Skeletal muscle tissue (tissue), 4 donors: ENCODE measurements around the gene MLF1. TPM values are rescaled to one million over a fixed set of nuclear protein-coding genes. Genes with fewer than 3 reads are reported as not detected.

Experiments used
- H3K27ac ChIP-seq: one replicate; pipeline ENCODE4 v1.7.0; 2013; ENCODE audit warnings: mild to moderate bottlenecking, low read depth, low read length, inconsistent platforms
- H3K27me3 ChIP-seq, 3 donors: one replicate each; pipeline ENCODE4 v1.7.0; 2013; ENCODE audit warnings: low read length in 3 of 3; ENCODE audit not compliant: control insufficient read depth in 3 of 3, insufficient read depth in 3 of 3
- H3K36me3 ChIP-seq, 3 donors: one replicate each; pipeline ENCODE4 v1.7.0; 2013; ENCODE audit warnings: low read length in 3 of 3; ENCODE audit not compliant: control insufficient read depth in 3 of 3, insufficient read depth in 3 of 3
- H3K4me1 ChIP-seq, 3 donors: one replicate each; pipeline ENCODE4 v1.7.0; 2013; ENCODE audit warnings: low read length in 3 of 3, mild to moderate bottlenecking in 3 of 3; ENCODE audit not compliant: control insufficient read depth in 3 of 3, insufficient read depth in 3 of 3
- H3K4me3 ChIP-seq, 3 donors: one replicate each; pipeline ENCODE4 v1.7.0; 2013; ENCODE audit warnings: low read length in 3 of 3
- H3K9ac ChIP-seq, 3 donors: one replicate each; pipeline ENCODE4 v1.7.0; 2013; ENCODE audit warnings: low read length in 3 of 3, mild to moderate bottlenecking in 3 of 3, moderate library complexity in 2 of 3, low read depth in 1 of 3
- H3K9me3 ChIP-seq, 3 donors: one replicate each; pipeline ENCODE4 v1.7.0; 2013; ENCODE audit warnings: low read length in 3 of 3; ENCODE audit not compliant: control insufficient read depth in 3 of 3
- total RNA-seq: library from RNA; depleted of rRNA; stranded (reverse); fragments of >200 nt; gene quantifications from one replicate; pipeline ENCODE4 v1.2.3, GENCODE V29; 2014
- donor health status: Osteomylitis.

MLF1 gene
- total RNA-seq, 1 donor from 2014 or later = 57.9 TPM

DNA sequence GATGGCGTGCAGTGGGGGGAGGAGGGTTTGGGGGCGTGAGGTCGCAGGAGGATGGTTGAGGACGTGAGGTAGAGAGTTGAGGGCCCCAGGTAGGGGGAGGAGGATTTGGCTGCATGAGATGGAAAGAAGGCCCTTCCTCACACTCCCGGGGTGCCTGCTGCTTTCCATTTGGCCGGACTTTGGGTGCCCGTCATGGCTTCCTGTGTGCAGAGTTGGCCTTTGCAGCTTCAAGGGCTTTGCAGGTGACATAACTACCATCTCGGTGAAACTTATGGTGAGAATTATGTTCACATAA is 1.7 kb downstream of the MLF1 start:
- peak overlapping the region in 1 of 3 donors; percentile 51 for H3K9ac ChIP-seq
- H3K9me3 ChIP-seq = no peaks in the 10 kb centered on the region
- H3K4me3 ChIP-seq = peak overlapping the region; percentile 14 to 45 (median 44)
- no peaks in the 10 kb centered on the region for H3K36me3 ChIP-seq
- no peaks in the 10 kb centered on the region for H3K27me3 ChIP-seq
- peak overlapping the region; percentile 16 for H3K27ac ChIP-seq
- H3K4me1 ChIP-seq = peaks cover 7 to 13% (median 12%) of the 10 kb centered on the region in 3 donors

GRCh38 chr3:158573714-158574113 is 2.7 kb downstream of the MLF1 start:
- H3K36me3 ChIP-seq = no peaks in the 10 kb centered on the region
- H3K27me3 ChIP-seq = no peaks in the 10 kb centered on the region
- peaks cover 3 to 12% (median 11%) of the 10 kb centered on the region in 3 donors for H3K4me1 ChIP-seq
- H3K9me3 ChIP-seq = no peaks in the 10 kb centered on the region
- no peak overlapping the region for H3K27ac ChIP-seq
- no peak overlapping the region for H3K4me3 ChIP-seq
- H3K9ac ChIP-seq = no peak overlapping the region

DNA sequence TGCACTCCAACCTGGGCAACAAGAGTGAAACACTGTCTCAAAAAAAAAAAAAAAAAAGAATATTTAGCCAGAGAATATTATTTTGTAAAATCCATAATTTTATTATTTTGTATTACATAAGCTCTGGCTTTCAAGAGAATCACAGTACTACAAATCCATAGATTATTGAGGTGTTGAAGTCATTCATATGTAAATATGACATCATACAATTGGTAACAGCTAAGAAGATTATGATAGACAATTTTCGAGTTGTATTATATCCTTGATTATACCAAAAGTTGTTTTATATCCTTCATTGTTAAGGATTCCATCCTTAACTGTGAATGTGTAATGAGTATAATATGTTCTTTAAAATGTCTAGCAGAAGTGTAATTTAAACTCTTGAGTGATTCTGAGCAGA is 3.7 kb downstream of the MLF1 start:
- peaks cover 3 to 11% (median 10%) of the 10 kb centered on the region in 3 donors for H3K4me1 ChIP-seq
- no peak overlapping the region for H3K27ac ChIP-seq
- no peak overlapping the region for H3K9ac ChIP-seq
- no peaks in the 10 kb centered on the region for H3K9me3 ChIP-seq
- H3K4me3 ChIP-seq = no peak overlapping the region
- H3K36me3 ChIP-seq = no peaks in the 10 kb centered on the region
- no peaks in the 10 kb centered on the region for H3K27me3 ChIP-seq

DNA sequence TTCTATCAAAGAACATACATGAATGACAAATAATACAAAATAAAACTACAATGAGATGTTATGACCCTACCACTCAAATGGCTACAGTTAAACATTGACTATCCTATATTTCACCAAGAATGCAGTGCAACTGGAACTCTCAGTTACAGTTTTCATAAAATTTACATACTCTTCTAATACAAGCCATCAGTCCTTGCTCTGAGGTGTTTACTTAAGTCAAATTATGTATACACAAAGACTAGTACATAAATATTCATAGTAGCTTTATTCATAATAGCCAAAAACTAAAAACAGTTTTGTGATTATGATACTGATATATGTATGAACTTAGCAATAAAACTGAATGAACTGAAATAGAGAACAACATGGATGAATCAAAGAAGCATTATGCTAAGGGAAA is 19.2 kb downstream of the MLF1 start:
- H3K4me1 ChIP-seq = no peaks in the 10 kb centered on the region
- H3K4me3 ChIP-seq = no peak overlapping the region
- H3K36me3 ChIP-seq = peaks cover 0 to 3% (median 0%) of the 10 kb centered on the region in 3 donors
- no peaks in the 10 kb centered on the region for H3K27me3 ChIP-seq
- no peaks in the 10 kb centered on the region for H3K9me3 ChIP-seq
- no peak overlapping the region for H3K9ac ChIP-seq
- H3K27ac ChIP-seq = no peak overlapping the region

DNA sequence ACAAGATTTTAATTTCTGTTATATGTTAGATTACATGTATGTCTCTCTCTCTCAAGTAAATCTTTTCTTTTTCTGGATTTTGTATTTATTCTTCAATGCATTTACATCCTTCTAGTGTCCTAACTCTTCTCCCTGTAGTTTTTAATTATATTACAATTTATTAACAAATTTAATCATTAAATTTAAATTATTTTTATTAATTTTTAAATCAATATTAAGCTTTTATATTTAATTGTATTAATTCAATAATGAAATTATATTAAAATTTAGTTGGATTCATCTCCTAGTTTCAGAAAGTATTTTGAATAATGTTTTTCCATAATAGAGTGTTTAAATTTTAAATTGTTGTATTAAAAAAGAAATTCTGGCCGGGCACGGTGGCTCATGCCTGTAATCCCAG is 29.8 kb downstream of the MLF1 start:
- H3K36me3 ChIP-seq = peaks cover 3 to 8% (median 3%) of the 10 kb centered on the region in 3 donors

DNA sequence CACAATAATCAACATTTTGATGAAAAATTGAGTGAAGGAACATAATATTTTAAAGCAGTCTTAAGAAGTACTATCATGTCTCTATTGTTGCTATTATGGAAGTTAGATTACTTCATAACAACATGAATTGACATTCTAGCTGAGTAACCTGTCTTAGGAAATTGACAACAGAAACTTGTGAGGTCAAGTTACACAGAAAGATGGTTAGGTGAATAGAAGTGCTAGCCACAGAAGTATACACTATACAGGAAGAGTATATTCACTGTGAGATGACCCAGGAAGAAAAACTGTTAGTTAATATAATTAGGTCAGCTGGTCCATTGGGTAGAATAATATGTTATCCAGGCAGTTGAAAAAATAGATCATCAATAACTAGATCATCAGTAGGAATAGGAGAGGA is 31.2 kb downstream of the MLF1 start:
- H3K4me3 ChIP-seq = no peak overlapping the region
- H3K9me3 ChIP-seq = no peaks in the 10 kb centered on the region
- H3K9ac ChIP-seq = no peak overlapping the region
- no peak overlapping the region for H3K27ac ChIP-seq
- no peaks in the 10 kb centered on the region for H3K27me3 ChIP-seq
- H3K36me3 ChIP-seq = peaks cover 3 to 8% (median 3%) of the 10 kb centered on the region in 3 donors
- no peaks in the 10 kb centered on the region for H3K4me1 ChIP-seq

More for the DNA sequence above, 29.8 kb downstream of the MLF1 start:
- H3K27me3 ChIP-seq = no peaks in the 10 kb centered on the region
- no peak overlapping the region for H3K9ac ChIP-seq
- no peaks in the 10 kb centered on the region for H3K4me1 ChIP-seq
- H3K4me3 ChIP-seq = no peak overlapping the region
- H3K9me3 ChIP-seq = no peaks in the 10 kb centered on the region
- H3K27ac ChIP-seq = no peak overlapping the region

GRCh38 chr3:158617982-158618875 is 47.2 kb downstream of the MLF1 start:
- H3K27ac ChIP-seq = no peak overlapping the region
- no peaks in the 10 kb centered on the region for H3K9me3 ChIP-seq
- no peaks in the 10 kb centered on the region for H3K27me3 ChIP-seq
- no peak overlapping the region for H3K4me3 ChIP-seq
- no peaks in the 10 kb centered on the region for H3K36me3 ChIP-seq
- H3K9ac ChIP-seq = no peak overlapping the region
- H3K4me1 ChIP-seq = no peaks in the 10 kb centered on the region

DNA sequence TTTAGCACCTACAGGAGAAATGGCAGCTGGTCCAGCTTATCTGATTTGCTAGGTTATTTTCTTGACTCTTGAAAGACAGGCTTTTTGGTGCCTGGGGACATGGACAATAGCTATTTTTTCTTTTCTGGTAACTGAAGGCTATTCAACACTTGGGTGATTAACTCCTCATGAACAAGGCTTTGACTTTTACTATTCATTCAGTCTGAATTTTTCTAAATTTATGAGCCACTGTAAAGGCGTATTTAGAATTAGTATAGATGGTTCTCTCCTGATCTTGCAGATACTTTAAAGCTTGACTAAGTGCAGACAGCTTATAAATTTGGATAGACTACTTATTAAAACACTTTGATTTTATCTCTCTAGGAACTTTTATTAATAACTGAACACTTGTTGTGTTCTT is 54.9 kb downstream of the MLF1 start:
- no peak overlapping the region for H3K27ac ChIP-seq
- H3K4me3 ChIP-seq = no peak overlapping the region
- H3K9ac ChIP-seq = no peak overlapping the region
- no peaks in the 10 kb centered on the region for H3K36me3 ChIP-seq
- H3K4me1 ChIP-seq = no peaks in the 10 kb centered on the region
- no peaks in the 10 kb centered on the region for H3K9me3 ChIP-seq
- no peaks in the 10 kb centered on the region for H3K27me3 ChIP-seq

GRCh38 chr3:158631981-158632380 is 61.0 kb downstream of the MLF1 start:
- H3K9me3 ChIP-seq = no peaks in the 10 kb centered on the region
- H3K27me3 ChIP-seq = no peaks in the 10 kb centered on the region
- H3K36me3 ChIP-seq = no peaks in the 10 kb centered on the region
- H3K9ac ChIP-seq = no peak overlapping the region
- H3K4me3 ChIP-seq = no peak overlapping the region
- no peaks in the 10 kb centered on the region for H3K4me1 ChIP-seq
- H3K27ac ChIP-seq = no peak overlapping the region

DNA sequence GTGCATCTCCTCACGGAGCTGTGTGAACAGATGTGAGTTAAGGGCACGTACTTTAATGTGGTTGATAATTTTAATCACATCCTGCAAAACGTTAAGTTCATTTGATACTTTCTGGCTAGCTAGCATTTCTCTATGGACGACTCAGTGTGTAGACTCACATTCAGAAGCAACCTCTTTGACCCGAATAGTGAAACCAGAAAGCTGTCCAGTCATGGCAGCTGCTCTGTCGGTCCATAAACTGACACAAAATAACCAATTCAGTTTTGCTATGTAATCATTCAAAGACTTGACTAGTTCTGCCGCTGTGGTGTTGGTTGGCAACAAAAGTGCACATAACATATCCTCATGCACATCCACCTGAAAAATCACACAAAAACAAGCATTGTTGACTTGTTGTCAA is 69.7 kb downstream of the MLF1 start:
- Histone ChIP-seq H3K9me3 (no peaks in the 10 kb centered on the region), H3K36me3 (no peaks in the 10 kb centered on the region), H3K27me3 (no peaks in the 10 kb centered on the region)

More for the DNA sequence above, 69.7 kb downstream of the MLF1 start:
- Histone ChIP-seq H3K27ac (no peak overlapping the region), H3K4me3 (no peak overlapping the region), H3K4me1 (peaks cover 3 to 6% (median 3%) of the 10 kb centered on the region in 3 donors), H3K9ac (no peak overlapping the region)
